Activated naive CD4-positive, alpha-beta T cell treated with anti-CD3 and anti-CD28 coated beads, Interleukin-2, amount 50 U/mL, for 16 hours (primary cell): ENCODE data around the gene ISG15.
"Not testable (repeated sequence)": the region's sequence is repeated elsewhere in the genome, so short reads cannot be mapped to it uniquely, and the experiment has no call there.

Experiments used
- DNase-seq: peaks from one replicate; pipeline ENCODE4 v3.0.0-alpha.2; 2020

ISG15 gene

GRCh38 chr1:975896-976683, 37.2 kb upstream of the ISG15 start:
- peak; percentile 56 for DNase-seq

- DNase-seq: not testable (repeated sequence)
Measured at GRCh38 chr1:976791-977190, 36.5 kb upstream of the ISG15 start.

- no peak for DNase-seq
Measured at GRCh38 chr1:978069-978834, 35.0 kb upstream of the ISG15 start.

GRCh38 chr1:978835-979743, 34.2 kb upstream of the ISG15 start:
- DNase-seq: no peak

- DNase-seq: no peak
Measured at GRCh38 chr1:979744-980072, 33.6 kb upstream of the ISG15 start.

GRCh38 chr1:980137-980571, 33.1 kb upstream of the ISG15 start:
- no peak for DNase-seq

- no peak for DNase-seq
Measured at GRCh38 chr1:980602-981395, 32.5 kb upstream of the ISG15 start.

GRCh38 chr1:981491-981954, 31.8 kb upstream of the ISG15 start:
- DNase-seq: no peak

GRCh38 chr1:981955-982558, 31.2 kb upstream of the ISG15 start, which contains the start of gene PERM1:
TSS of gene PERM1 (minus strand) at chr1:982093. CDS start at chr1:981029, 1,064 bp downstream.
- DNase-seq: no peak

- no peak for DNase-seq
Measured at GRCh38 chr1:982765-983436, 30.4 kb upstream of the ISG15 start.

GRCh38 chr1:983798-984475, 29.4 kb upstream of the ISG15 start:
- peak; percentile 65 for DNase-seq

GRCh38 chr1:984476-984814, 28.9 kb upstream of the ISG15 start:
- no peak for DNase-seq

GRCh38 chr1:985126-985525, 28.2 kb upstream of the ISG15 start:
- DNase-seq: no peak

GRCh38 chr1:988061-988460, 25.2 kb upstream of the ISG15 start:
- DNase-seq: not testable (repeated sequence)

- not testable (repeated sequence) for DNase-seq
Measured at GRCh38 chr1:991275-991674, 22.0 kb upstream of the ISG15 start.

- no peak for DNase-seq
Measured at GRCh38 chr1:991895-992294, 21.4 kb upstream of the ISG15 start.

GRCh38 chr1:992362-992761, 20.9 kb upstream of the ISG15 start:
- no peak for DNase-seq

- no peak for DNase-seq
Measured at GRCh38 chr1:993379-993995, 19.8 kb upstream of the ISG15 start.

GRCh38 chr1:994546-994945, 18.8 kb upstream of the ISG15 start:
- DNase-seq: not testable (repeated sequence)
